SU-DHL-6 (cell line): ENCODE data around the gene ST6GALNAC3.

Experiments used
- CTCF ChIP-seq: fragments of 200-600 bp; sonication (generic); IDR thresholded peaks from one replicate; pipeline ENCODE4 v1.5.1; 2017; ENCODE audit warnings: antibody characterized with exemption, mild to moderate bottlenecking, low read length, moderate library complexity; ENCODE audit not compliant: insufficient read depth, poor library complexity, severe bottlenecking
- EZH2phosphoT487 ChIP-seq: fragments of 200-600 bp; sonication (generic), shearing (Covaris generic); conservative IDR thresholded peaks from 2 replicates; pipeline ENCODE4 v1.6.1; 2018; ENCODE audit warnings: mild to moderate bottlenecking, antibody characterized with exemption, low read length, moderate library complexity, mixed read lengths

GRCh38 chr1:76572229-76572628 is 497.7 kb downstream of the ST6GALNAC3 start:
- TF ChIP-seq CTCF = no peak
- no peak for TF ChIP-seq EZH2phosphoT487
